Astrocyte (in vitro differentiated cells and primary cell): ENCODE data around the gene AP1S2.

ENCODE experiments used
- CTCF ChIP-seq: IDR thresholded peaks from 2 replicates; pipeline ENCODE4 v1.5.1; 2011; ENCODE audit warnings: low read depth, mild to moderate bottlenecking, inconsistent platforms, low read length, moderate library complexity; ENCODE audit not compliant: insufficient read depth
- EZH2 ChIP-seq: IDR thresholded peaks from 2 replicates; pipeline ENCODE4 v1.6.1; 2012; ENCODE audit warnings: mild to moderate bottlenecking, low read length, inconsistent platforms; ENCODE audit not compliant: insufficient read depth

- TF ChIP-seq CTCF (no peak), EZH2 (no peak)
Measured at GRCh38 chrX:15883540-15883863, 28.9 kb upstream of the AP1S2 start.
